HTERT RPE-1 (cell line): ENCODE measurements around the gene PCDH18.

ENCODE experiments used
- in situ Hi-C: fragments of 300-500 bp; cut with MboI; formaldehyde crosslinking; loops from 4 replicates; pipeline ENCODE4 v1.14.3; 2020; ENCODE audit warnings: low sequenced_read_pairs

Gene PCDH18

DNA sequence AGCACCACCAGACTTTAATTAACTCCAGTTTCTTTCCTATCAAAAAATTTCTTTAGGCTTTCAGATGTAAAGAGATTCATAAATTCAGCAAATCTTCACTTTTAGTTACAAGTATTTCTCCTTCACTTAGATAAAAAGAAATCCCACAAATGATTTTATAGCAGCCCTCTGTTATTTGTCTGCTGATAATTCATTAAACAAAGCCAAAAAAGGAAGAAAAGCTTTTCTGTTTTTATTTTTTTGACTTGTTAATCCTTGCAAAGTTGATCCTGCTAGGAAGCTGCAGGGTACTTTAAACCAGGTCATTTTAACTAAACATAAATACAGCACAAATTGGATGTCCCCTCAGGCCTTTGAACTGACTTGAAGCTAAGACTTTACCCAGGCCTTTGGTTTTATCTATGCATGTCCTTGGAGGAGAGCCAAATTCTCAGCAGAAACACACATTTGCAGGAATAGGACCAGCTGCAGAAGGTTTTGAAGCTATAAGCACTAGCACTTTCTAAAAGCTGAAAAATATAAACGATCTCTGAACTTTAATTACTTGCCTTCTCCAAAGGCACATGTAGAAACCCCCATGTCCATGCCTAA, 57.5 kb downstream of the PCDH18 start:
- in situ Hi-C loops = no loop called here

DNA sequence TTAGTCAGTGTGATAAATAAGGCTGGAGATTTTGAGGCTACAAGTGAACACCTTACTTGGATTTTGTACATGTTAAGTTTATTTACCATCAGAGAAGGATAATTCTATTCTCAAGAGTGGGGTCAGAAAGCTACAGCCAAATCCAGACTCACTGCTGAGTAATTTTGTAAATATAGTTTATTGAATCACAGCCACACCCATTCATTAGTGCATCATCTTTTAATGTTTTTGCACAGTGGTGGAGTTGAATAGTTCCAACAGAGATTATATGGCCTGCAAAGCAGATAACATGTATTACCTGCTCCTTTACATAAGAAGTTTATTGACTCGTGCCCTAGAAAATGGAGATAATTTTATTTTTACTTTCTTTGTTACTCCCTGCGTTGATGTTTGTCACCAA, 60.4 kb downstream of the PCDH18 start:
- in situ Hi-C loops = no loop called here

- in situ Hi-C loops = no loop called here
These were observed 60.8 kb downstream of the PCDH18 start for GRCh38 chr4:137471461-137471860.

GRCh38 chr4:137470806-137471205, 61.5 kb downstream of the PCDH18 start:
- in situ Hi-C loops = no loop called here
